OCI-LY7 (cell line): ENCODE results near the gene TGFBRAP1. TPM values are rescaled to one million over a fixed set of nuclear protein-coding genes. Genes with fewer than 3 reads are reported as not detected.

ENCODE experiments used
- BruUV-seq: library from RNA; stranded (reverse); fragments of 400-500 nt; replicated peaks from 2 replicates; lab custom pipeline; 2021; lab: Mats Ljungman, UMichigan
- CTCF ChIA-PET: fragments of 300-600 bp; sonication (Branson Sonifier 250); formaldehyde crosslinking; loops from one replicate; lab custom pipeline; 2022; ENCODE audit warnings: antibody characterized with exemption; ENCODE audit not compliant: unreplicated experiment; lab: Charles Lee
- POLR2A ChIA-PET: fragments of 300-600 bp; sonication (Branson Sonifier 250); formaldehyde crosslinking; loops from one replicate; lab custom pipeline; 2022; ENCODE audit warnings: antibody characterized with exemption; lab: Charles Lee
- DNase-seq: peaks from one replicate; pipeline ENCODE4 v3.0.0-alpha.2; 2015; ENCODE audit warnings: low spot score
- H2AFZ ChIP-seq: fragments of 200-600 bp; sonication (generic), shearing (Covaris generic); 2 replicates; pipeline ENCODE4 v1.6.1; 2014; ENCODE audit warnings: mild to moderate bottlenecking, antibody characterized with exemption, low read length, moderate library complexity
- H3K27ac ChIP-seq: fragments of 200-600 bp; sonication (generic); 2 replicates; pipeline ENCODE4 v1.5.1; 2014; ENCODE audit warnings: mixed run types, low read depth, mild to moderate bottlenecking, moderate library complexity, low read length, inconsistent platforms; ENCODE audit not compliant: poor library complexity, severe bottlenecking
- H3K36me3 ChIP-seq: fragments of 200-600 bp; sonication (generic); 2 replicates; pipeline ENCODE4 v1.6.1; 2014; ENCODE audit warnings: mild to moderate bottlenecking, antibody characterized with exemption, low read length, moderate library complexity, mixed read lengths; ENCODE audit not compliant: insufficient read depth
- H3K4me1 ChIP-seq: fragments of 200-600 bp; sonication (generic); 2 replicates; pipeline ENCODE4 v1.5.1; 2014; ENCODE audit warnings: mild to moderate bottlenecking, low read length; ENCODE audit not compliant: insufficient read depth, poor library complexity, severe bottlenecking
- H3K4me2 ChIP-seq: fragments of 200-600 bp; sonication (generic); 2 replicates; pipeline ENCODE4 v1.6.1; 2014; ENCODE audit warnings: mild to moderate bottlenecking, low read length
- H3K4me3 ChIP-seq: fragments of 200-600 bp; sonication (generic); 2 replicates; pipeline ENCODE4 v1.5.1; 2014; ENCODE audit warnings: mild to moderate bottlenecking, low read depth, low read length; ENCODE audit not compliant: poor library complexity, severe bottlenecking
- H3K79me2 ChIP-seq: fragments of 200-600 bp; sonication (generic); 2 replicates; pipeline ENCODE4 v1.6.1; 2016; ENCODE audit warnings: low read depth, mild to moderate bottlenecking, low read length, moderate library complexity, mixed read lengths; ENCODE audit not compliant: insufficient read depth
- H3K9me2 ChIP-seq: fragments of 200-600 bp; sonication (generic); 2 replicates; pipeline ENCODE4 v1.6.1; 2016; ENCODE audit warnings: mild to moderate bottlenecking, low read length, mixed read lengths; ENCODE audit not compliant: insufficient read depth
- H3K9me3 ChIP-seq: fragments of 200-600 bp; sonication (generic); 2 replicates; pipeline ENCODE4 v1.6.1; 2014; ENCODE audit warnings: mild to moderate bottlenecking, mixed run types, low read length, mixed read lengths
- H4K20me1 ChIP-seq: fragments of 200-600 bp; sonication (generic); 2 replicates; pipeline ENCODE4 v1.6.1; 2014; ENCODE audit warnings: mild to moderate bottlenecking, antibody characterized with exemption, low read length, moderate library complexity, mixed read lengths; ENCODE audit not compliant: insufficient read depth
- EZH2phosphoT487 ChIP-seq: fragments of 200-600 bp; sonication (generic); IDR thresholded peaks from 2 replicates; pipeline ENCODE4 v1.6.1; 2018; ENCODE audit warnings: low read depth, borderline replicate concordance, mild to moderate bottlenecking, mixed run types, antibody characterized with exemption, low read length, moderate library complexity, mixed read lengths
- intact Hi-C: fragments of 100-400 bp; cut with micrococcal nuclease; formaldehyde crosslinking; loops from one replicate; pipeline ENCODE4 v1.10.0; 2022; ENCODE audit not compliant: unreplicated experiment
- total RNA-seq, 2 experiments: library from RNA; depleted of rRNA in 1 of 2; stranded (reverse); fragments of >200 nt in 1 of 2; shearing (Covaris generic) in 1 of 2; gene quantifications; 2 replicates each; pipeline ENCODE4 v1.2.3, GENCODE V29; 2014 to 2022
- TF ChIP-seq, protein P1 (sequence below): fragments of 200-600 bp; sonication (generic); conservative IDR thresholded peaks from 2 replicates; pipeline ENCODE4 v1.5.1; 2014; ENCODE audit warnings: mild to moderate bottlenecking, antibody characterized with exemption, low read length, moderate library complexity, mixed read lengths

The TGFBRAP1 gene
- total RNA-seq, 2 experiments from 2014 or later = 20.5 to 24.6 TPM

DNA sequence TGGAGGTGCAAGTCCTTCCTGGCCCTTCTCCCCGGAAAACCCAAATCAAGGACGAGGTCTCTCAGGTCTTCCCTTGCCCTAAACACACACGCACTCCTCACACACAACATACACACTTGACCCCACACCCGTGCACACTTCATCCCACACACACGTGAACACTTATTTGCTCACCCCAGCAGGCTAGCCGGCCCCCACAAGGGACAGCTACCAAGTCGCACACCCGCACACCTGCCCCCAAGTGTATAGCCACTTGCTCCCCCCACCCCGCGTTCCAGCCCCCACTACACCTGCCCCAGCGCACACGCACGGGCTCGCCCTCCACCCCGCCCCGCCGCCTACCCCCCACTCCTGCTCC lies 359 bp downstream of the TGFBRAP1 start:
- H4K20me1 ChIP-seq = peaks cover 16% of the 10 kb centered on the region; the same call in 1 of the 2 replicates
- DNase-seq = peak; percentile 24
- peak overlapping the region; percentile 72 for H3K4me2 ChIP-seq
- ChIA-PET POLR2A (interaction anchor here (1.3 to 1.5 kb wide), 3 partner anchors 10 to 354 kb away, joined by 3 to 6 read pairs (median 3); no protein-coding TSS in a partner anchor), CTCF (no interaction called here)
- H3K9me3 ChIP-seq = no peaks in the 10 kb centered on the region
- no peaks in the 10 kb centered on the region for H3K9me2 ChIP-seq
- no TSS peak for BruUV-seq
- peak overlapping the region; percentile 83 for H3K4me3 ChIP-seq
- peaks cover 46% of the 10 kb centered on the region for H3K79me2 ChIP-seq
- intact Hi-C loops = no loop called here
- H3K36me3 ChIP-seq = peaks cover 26% of the 10 kb centered on the region
- H3K4me1 ChIP-seq = peaks cover 18% of the 10 kb centered on the region
- H2AFZ ChIP-seq = peak overlapping the region; percentile 75; the same call in 1 of the 2 replicates
- H3K27ac ChIP-seq = peak overlapping the region; percentile 27
- TF ChIP-seq, protein P1, sequence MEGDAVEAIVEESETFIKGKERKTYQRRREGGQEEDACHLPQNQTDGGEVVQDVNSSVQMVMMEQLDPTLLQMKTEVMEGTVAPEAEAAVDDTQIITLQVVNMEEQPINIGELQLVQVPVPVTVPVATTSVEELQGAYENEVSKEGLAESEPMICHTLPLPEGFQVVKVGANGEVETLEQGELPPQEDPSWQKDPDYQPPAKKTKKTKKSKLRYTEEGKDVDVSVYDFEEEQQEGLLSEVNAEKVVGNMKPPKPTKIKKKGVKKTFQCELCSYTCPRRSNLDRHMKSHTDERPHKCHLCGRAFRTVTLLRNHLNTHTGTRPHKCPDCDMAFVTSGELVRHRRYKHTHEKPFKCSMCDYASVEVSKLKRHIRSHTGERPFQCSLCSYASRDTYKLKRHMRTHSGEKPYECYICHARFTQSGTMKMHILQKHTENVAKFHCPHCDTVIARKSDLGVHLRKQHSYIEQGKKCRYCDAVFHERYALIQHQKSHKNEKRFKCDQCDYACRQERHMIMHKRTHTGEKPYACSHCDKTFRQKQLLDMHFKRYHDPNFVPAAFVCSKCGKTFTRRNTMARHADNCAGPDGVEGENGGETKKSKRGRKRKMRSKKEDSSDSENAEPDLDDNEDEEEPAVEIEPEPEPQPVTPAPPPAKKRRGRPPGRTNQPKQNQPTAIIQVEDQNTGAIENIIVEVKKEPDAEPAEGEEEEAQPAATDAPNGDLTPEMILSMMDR = no peak
- TF ChIP-seq EZH2phosphoT487 = no peak

DNA sequence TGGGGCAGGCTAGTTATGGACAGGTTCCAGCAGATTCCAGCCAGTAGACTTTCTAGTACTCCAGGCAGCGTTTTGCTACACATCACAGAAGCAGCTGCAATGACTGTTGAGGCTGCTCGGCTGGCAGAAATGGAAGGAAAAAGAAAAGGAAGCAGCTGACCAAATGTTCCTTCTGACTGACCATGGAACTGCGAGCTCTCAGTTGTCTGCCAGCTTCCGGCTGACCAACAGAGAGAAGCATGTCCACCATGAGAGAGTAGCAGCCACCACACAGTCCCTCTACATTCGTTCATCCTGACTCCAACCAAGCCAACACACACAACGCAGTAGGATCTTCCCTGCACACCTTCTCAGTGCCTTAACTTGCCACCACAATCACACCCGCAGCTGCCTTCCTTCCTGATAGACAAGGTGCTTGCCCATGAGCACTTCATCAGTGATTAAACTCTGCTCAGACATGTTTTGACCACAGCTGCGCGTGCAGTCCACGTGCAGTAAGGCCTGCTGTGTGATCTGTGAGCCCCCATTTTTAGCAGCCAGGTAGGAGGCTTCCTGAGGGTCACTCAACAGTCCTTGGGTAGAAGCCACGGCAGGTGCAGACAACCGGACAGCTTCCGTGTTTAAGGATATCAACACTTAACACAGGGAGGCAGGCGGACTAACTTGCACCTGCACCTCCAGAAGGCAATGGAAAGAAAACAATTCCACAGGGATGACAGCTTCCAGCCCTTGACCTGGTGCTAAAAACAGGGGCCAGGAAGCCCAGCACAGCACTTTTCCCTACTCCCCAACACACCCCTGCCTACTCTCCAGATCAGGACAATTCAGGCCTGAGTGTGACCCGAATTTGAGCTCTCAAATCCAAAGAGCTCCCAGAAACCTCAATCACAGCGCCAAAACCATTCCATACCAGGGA lies 996 bp downstream of the TGFBRAP1 start:
- H3K9me3 ChIP-seq = no peaks in the 10 kb centered on the region
- peaks cover 22% of the 10 kb centered on the region for H3K36me3 ChIP-seq
- peak; percentile 54 for DNase-seq
- peaks cover 21% of the 10 kb centered on the region; the same call in 1 of the 2 replicates for H4K20me1 ChIP-seq
- H3K4me2 ChIP-seq = peak overlapping the region; percentile 72
- H2AFZ ChIP-seq = peak overlapping the region; percentile 75; the same call in 1 of the 2 replicates
- ChIA-PET CTCF (interaction anchor here (0.7 kb wide), 1 partner anchor 212 kb away, joined by 3 read pairs; no protein-coding TSS in a partner anchor), POLR2A (interaction anchor here (0.7 to 1.4 kb wide), 3 partner anchors 9 to 353 kb away, joined by 3 to 6 read pairs (median 3); no protein-coding TSS in a partner anchor)
- peaks cover 52% of the 10 kb centered on the region for H3K79me2 ChIP-seq
- intact Hi-C loops = no loop called here
- H3K9me2 ChIP-seq = no peaks in the 10 kb centered on the region
- TF ChIP-seq EZH2phosphoT487 = no peak
- TF ChIP-seq, protein P1 = no peak
- BruUV-seq = no TSS peak
- H3K4me3 ChIP-seq = peak overlapping the region; percentile 83
- peak overlapping the region; percentile 27 for H3K27ac ChIP-seq
- peaks cover 18% of the 10 kb centered on the region for H3K4me1 ChIP-seq
